ENCODE data around the gene OPALIN.

OPALIN gene, protein sequence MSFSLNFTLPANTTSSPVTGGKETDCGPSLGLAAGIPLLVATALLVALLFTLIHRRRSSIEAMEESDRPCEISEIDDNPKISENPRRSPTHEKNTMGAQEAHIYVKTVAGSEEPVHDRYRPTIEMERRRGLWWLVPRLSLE

GRCh38 chr10:96358851-96359540 lies at the start of gene OPALIN:
OPALIN (minus strand) TSS chr10:96359002; CDS start chr10:96358896, 106 bp downstream.
- no peaks in the 10 kb centered on the region for H3K9me3 Mint-ChIP-seq
- H3K36me3 Mint-ChIP-seq: no peaks in the 10 kb centered on the region
- DNase-seq (ENCODE audit: low spot score in 2 of 2): no peak
- no peak for ATAC-seq
- H3K4me3 Mint-ChIP-seq: no peak within 1 kb of the TSS
- H3K27ac Mint-ChIP-seq: no peak within 1 kb of the TSS
- H3K4me1 Mint-ChIP-seq: no peaks in the 10 kb centered on the region

- Mint-ChIP-seq H3K4me1 (no peaks in the 10 kb centered on the region), H3K9me3 (no peaks in the 10 kb centered on the region)
- ATAC-seq: no peak
These were observed 49.4 kb upstream of the OPALIN start for GRCh38 chr10:96408201-96408600.

DNA sequence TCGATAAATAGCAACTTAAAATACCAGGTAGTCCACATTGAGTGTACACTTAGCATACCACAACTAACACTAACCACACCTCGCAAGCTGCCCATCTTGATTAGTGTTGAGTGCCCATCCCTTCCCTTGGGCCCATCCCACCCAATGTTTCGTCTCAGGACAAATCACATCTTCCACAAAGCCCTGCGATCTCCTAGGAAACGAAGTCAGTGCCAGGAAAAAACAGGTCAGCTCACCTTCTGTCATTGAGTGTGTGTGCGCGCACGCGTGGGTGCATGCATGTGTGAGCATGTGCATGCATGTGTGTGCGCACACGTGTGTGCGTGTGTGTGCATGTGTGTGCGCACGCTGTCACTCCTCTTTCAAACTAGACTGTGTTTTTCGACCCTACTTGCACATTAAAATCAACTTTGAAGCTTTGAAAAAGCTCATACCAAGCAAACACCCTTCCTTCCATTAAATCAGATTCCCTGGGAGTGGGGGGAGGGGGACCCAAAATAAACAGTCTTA lies 48.8 kb upstream of the OPALIN start:
- H3K4me1 Mint-ChIP-seq: no peaks in the 10 kb centered on the region
- no peaks in the 10 kb centered on the region for H3K36me3 Mint-ChIP-seq
- no peak for DNase-seq (ENCODE audit: low spot score in 2 of 2)
- no peaks in the 10 kb centered on the region for H3K9me3 Mint-ChIP-seq
- no peak overlapping the region for H3K27ac Mint-ChIP-seq
- H3K4me3 Mint-ChIP-seq: no peak overlapping the region
- ATAC-seq: no peak

More at GRCh38 chr10:96408201-96408600, 49.4 kb upstream of the OPALIN start:
- Mint-ChIP-seq H3K4me3 (no peak overlapping the region), H3K27ac (no peak overlapping the region), H3K36me3 (no peaks in the 10 kb centered on the region)
- no peak for DNase-seq (ENCODE audit: low spot score in 2 of 2)

DNA sequence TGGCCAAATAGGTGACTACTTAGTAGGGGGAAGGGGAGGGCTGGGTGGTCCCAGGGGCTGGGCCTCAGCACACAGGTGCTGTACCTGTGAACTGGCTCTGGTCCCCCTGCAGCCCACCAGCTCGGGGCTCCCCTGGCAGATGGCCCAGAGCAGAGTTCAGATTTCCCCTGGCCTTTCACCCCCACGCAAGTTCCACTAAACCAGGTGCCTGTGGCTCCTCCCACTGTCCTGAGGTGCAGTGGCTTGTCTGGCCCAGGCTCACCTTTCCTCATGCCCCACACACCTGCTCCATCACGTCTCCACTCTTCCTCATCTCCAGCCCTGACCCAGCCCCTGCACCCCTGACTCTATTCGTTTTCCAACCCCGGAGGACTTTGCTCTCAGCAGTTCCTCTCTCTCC lies 47.3 kb upstream of the OPALIN start:
- no peaks in the 10 kb centered on the region for H3K4me1 Mint-ChIP-seq
- no peak overlapping the region for H3K4me3 Mint-ChIP-seq
- no peaks in the 10 kb centered on the region for H3K9me3 Mint-ChIP-seq
- H3K27ac Mint-ChIP-seq: no peak overlapping the region
- no peaks in the 10 kb centered on the region for H3K36me3 Mint-ChIP-seq
- no peak for ATAC-seq
- DNase-seq (ENCODE audit: low spot score in 2 of 2): no peak

GRCh38 chr10:96402417-96403305 lies 43.9 kb upstream of the OPALIN start:
- no peaks in the 10 kb centered on the region for H3K36me3 Mint-ChIP-seq
- no peak overlapping the region for H3K27ac Mint-ChIP-seq
- no peak for DNase-seq (ENCODE audit: low spot score in 2 of 2)
- peak; percentile 41 for ATAC-seq
- no peaks in the 10 kb centered on the region for H3K4me1 Mint-ChIP-seq
- no peak overlapping the region for H3K4me3 Mint-ChIP-seq
- no peaks in the 10 kb centered on the region for H3K9me3 Mint-ChIP-seq

DNA sequence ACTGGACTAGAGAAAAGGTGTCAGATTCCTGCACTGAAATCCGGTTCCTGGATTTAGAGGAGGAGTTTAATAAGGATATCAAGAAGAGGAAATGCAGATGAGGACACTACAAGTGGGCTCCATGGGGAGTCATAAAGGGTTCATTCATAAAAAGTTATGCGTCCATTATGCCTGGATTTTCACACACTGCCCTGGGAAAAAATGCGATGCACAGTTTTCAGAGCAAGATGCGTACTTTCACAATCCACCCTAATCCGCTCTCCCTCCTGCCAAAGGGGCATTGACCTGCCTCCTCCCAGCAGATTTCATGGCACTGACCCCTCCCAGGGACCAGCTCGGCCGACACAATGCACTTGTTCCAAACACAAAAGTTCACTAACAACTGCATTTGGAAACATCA lies 42.2 kb upstream of the OPALIN start:
- Mint-ChIP-seq H3K4me3 (no peak overlapping the region), H3K36me3 (no peaks in the 10 kb centered on the region), H3K4me1 (no peaks in the 10 kb centered on the region), H3K27ac (no peak overlapping the region), H3K9me3 (no peaks in the 10 kb centered on the region)
- no peak for DNase-seq (ENCODE audit: low spot score in 2 of 2)
- no peak for ATAC-seq

- Mint-ChIP-seq H3K36me3 (no peaks in the 10 kb centered on the region), H3K4me1 (no peaks in the 10 kb centered on the region), H3K4me3 (no peak overlapping the region), H3K27ac (no peak overlapping the region), H3K9me3 (no peaks in the 10 kb centered on the region)
- ATAC-seq (no peak), DNase-seq (ENCODE audit: low spot score in 2 of 2) (no peak)
These were observed 41.7 kb upstream of the OPALIN start for GRCh38 chr10:96400465-96400864.

GRCh38 chr10:96397902-96398301 lies 39.1 kb upstream of the OPALIN start:
- no peak for ATAC-seq

GRCh38 chr10:96395931-96396877 lies 37.4 kb upstream of the OPALIN start:
- no peaks in the 10 kb centered on the region for H3K9me3 Mint-ChIP-seq
- no peak overlapping the region for H3K27ac Mint-ChIP-seq
- ATAC-seq: peak; percentile 76
- H3K4me1 Mint-ChIP-seq: no peaks in the 10 kb centered on the region
- H3K36me3 Mint-ChIP-seq: no peaks in the 10 kb centered on the region
- peak; percentile 20 to 64 for DNase-seq (ENCODE audit: low spot score in 2 of 2)
- H3K4me3 Mint-ChIP-seq: no peak overlapping the region

More at GRCh38 chr10:96397902-96398301, 39.1 kb upstream of the OPALIN start:
- no peaks in the 10 kb centered on the region for H3K36me3 Mint-ChIP-seq
- H3K4me1 Mint-ChIP-seq: no peaks in the 10 kb centered on the region
- H3K4me3 Mint-ChIP-seq: no peak overlapping the region
- no peak for DNase-seq (ENCODE audit: low spot score in 2 of 2)
- H3K9me3 Mint-ChIP-seq: no peaks in the 10 kb centered on the region
- no peak overlapping the region for H3K27ac Mint-ChIP-seq

DNA sequence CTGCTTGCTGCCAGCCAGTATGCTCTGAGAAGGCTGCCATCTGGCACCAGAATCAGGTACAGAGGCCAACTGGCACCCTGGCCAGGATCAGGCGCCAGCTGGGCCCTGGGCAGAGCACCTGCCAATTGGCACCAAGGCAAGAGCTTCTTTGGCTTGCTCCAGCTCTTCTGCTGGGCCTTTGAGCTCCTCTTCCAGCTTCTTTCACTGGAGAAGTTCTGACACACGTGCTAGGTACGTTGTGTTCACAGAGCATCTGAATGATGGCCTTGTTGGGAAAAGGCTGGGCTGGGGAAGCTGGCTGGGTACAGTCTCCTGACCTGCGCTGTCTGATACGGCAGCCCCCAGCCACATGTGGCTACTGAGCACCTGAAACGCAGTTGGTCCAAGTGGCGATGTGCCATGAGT lies 31.7 kb upstream of the OPALIN start:
- Mint-ChIP-seq H3K4me3 (no peak overlapping the region), H3K9me3 (no peaks in the 10 kb centered on the region), H3K4me1 (no peaks in the 10 kb centered on the region), H3K36me3 (no peaks in the 10 kb centered on the region), H3K27ac (no peak overlapping the region)
- ATAC-seq: no peak
- DNase-seq (ENCODE audit: low spot score in 2 of 2): no peak

GRCh38 chr10:96389785-96390184 lies 31.0 kb upstream of the OPALIN start:
- Mint-ChIP-seq H3K36me3 (no peaks in the 10 kb centered on the region), H3K27ac (peak overlapping the region; percentile 46), H3K9me3 (no peaks in the 10 kb centered on the region), H3K4me1 (no peaks in the 10 kb centered on the region), H3K4me3 (no peak overlapping the region)
- no peak for ATAC-seq
- no peak for DNase-seq (ENCODE audit: low spot score in 2 of 2)

GRCh38 chr10:96387601-96388000 lies 28.8 kb upstream of the OPALIN start:
- Mint-ChIP-seq H3K9me3 (no peaks in the 10 kb centered on the region), H3K36me3 (no peaks in the 10 kb centered on the region), H3K4me3 (no peak overlapping the region), H3K27ac (no peak overlapping the region), H3K4me1 (no peaks in the 10 kb centered on the region)
- DNase-seq (ENCODE audit: low spot score in 2 of 2) (no peak), ATAC-seq (no peak)

- Mint-ChIP-seq H3K4me3 (no peak overlapping the region), H3K4me1 (no peaks in the 10 kb centered on the region), H3K36me3 (no peaks in the 10 kb centered on the region), H3K27ac (no peak overlapping the region), H3K9me3 (no peaks in the 10 kb centered on the region)
- DNase-seq (ENCODE audit: low spot score in 2 of 2): no peak
- ATAC-seq: no peak
These were observed 28.4 kb upstream of the OPALIN start for GRCh38 chr10:96387161-96387560.

DNA sequence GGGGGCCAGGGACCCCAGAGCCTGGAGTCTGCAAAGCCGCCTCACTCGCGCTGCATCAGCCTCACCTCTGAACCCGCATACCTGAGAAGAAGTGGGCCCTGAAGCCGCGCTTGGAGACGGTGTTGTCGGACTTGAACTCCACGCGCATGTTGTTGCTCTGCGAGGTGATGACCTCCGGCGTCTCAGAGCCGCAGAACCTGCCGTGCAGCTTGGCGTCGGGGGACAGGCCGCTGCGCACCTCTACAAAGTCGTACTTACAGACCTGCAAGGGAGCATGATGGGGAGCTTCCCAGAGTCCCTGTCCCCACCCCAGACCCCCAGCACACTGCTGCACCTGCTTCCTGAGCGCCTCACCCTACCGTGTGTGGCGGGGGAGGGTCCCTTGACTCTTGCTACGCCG lies 25.7 kb upstream of the OPALIN start:
- ATAC-seq: no peak
- H3K27ac Mint-ChIP-seq: no peak overlapping the region
- H3K36me3 Mint-ChIP-seq: no peaks in the 10 kb centered on the region
- no peaks in the 10 kb centered on the region for H3K9me3 Mint-ChIP-seq
- no peak overlapping the region for H3K4me3 Mint-ChIP-seq
- no peak for DNase-seq (ENCODE audit: low spot score in 2 of 2)
- no peaks in the 10 kb centered on the region for H3K4me1 Mint-ChIP-seq

GRCh38 chr10:96380821-96381220 lies 22.0 kb upstream of the OPALIN start:
- peaks cover 7% of the 10 kb centered on the region for H3K4me1 Mint-ChIP-seq
- no peaks in the 10 kb centered on the region for H3K9me3 Mint-ChIP-seq
- DNase-seq (ENCODE audit: low spot score in 2 of 2) (no peak), ATAC-seq (peak; percentile 4)
- no peak overlapping the region for H3K27ac Mint-ChIP-seq
- H3K36me3 Mint-ChIP-seq: no peaks in the 10 kb centered on the region
- no peak overlapping the region for H3K4me3 Mint-ChIP-seq

Measured in stimulated activated effector memory CD8-positive, alpha-beta T cell treated with anti-CD3 and anti-CD28 coated beads, Interleukin-12 subunit alpha, Interleukin-12 subunit beta, amount 100 ng/mL, for 72 hours (primary cell).